A549 treated with GW870086 at 1 μM for 4 hours (cell line): ENCODE measurements around the gene UBA7. TPM values are rescaled to one million over a fixed set of nuclear protein-coding genes. Genes with fewer than 3 reads are reported as not detected.

Source experiments
- total RNA-seq: library from RNA; stranded (reverse); fragments of 200-300 nt; extraction: Qiagen RNA extraction; gene quantifications from 5 replicates; pipeline ENCODE4 v1.2.3, GENCODE V29; 2022; ENCODE audit warnings: low read depth

UBA7 gene, protein sequence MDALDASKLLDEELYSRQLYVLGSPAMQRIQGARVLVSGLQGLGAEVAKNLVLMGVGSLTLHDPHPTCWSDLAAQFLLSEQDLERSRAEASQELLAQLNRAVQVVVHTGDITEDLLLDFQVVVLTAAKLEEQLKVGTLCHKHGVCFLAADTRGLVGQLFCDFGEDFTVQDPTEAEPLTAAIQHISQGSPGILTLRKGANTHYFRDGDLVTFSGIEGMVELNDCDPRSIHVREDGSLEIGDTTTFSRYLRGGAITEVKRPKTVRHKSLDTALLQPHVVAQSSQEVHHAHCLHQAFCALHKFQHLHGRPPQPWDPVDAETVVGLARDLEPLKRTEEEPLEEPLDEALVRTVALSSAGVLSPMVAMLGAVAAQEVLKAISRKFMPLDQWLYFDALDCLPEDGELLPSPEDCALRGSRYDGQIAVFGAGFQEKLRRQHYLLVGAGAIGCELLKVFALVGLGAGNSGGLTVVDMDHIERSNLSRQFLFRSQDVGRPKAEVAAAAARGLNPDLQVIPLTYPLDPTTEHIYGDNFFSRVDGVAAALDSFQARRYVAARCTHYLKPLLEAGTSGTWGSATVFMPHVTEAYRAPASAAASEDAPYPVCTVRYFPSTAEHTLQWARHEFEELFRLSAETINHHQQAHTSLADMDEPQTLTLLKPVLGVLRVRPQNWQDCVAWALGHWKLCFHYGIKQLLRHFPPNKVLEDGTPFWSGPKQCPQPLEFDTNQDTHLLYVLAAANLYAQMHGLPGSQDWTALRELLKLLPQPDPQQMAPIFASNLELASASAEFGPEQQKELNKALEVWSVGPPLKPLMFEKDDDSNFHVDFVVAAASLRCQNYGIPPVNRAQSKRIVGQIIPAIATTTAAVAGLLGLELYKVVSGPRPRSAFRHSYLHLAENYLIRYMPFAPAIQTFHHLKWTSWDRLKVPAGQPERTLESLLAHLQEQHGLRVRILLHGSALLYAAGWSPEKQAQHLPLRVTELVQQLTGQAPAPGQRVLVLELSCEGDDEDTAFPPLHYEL
- total RNA-seq, result 0.32 to 1.0 TPM (median 0.60 TPM) in 5 replicates

DNA sequence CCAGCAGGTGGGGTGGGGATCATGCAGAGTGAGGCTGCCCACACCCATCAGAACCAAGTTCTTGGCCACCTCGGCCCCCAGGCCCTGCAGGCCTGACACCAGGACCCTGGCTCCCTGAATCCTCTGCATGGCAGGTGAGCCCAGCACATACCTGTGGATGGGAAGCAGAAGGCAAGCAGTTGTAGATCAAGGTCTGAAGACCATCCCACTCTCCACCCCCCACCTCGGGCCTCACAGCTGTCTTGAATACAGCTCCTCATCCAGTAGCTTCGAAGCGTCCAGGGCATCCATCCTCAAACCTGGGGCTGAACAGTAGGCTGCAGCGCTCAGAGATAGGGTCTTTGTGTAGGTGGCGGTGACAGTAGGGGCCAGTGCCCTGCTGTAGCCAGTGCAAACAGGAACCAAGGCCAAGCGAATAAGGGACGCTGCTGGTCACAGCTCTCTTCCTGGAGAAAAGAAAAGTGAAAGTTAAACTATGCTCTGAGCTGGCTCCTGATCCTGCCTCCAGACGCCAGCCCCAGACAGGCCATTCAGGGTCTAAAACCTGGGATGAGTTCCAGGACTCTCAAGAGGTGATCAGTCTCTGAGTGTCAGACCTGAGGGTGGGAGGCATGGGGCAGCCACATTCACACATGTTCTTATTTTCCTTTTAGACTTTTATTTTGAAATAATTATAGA lies at the start of gene UBA7:
UBA7 (minus strand) TSS at position 457 of the 678 bp plus-strand sequence; CDS start at position 291, 166 bp downstream.

DNA sequence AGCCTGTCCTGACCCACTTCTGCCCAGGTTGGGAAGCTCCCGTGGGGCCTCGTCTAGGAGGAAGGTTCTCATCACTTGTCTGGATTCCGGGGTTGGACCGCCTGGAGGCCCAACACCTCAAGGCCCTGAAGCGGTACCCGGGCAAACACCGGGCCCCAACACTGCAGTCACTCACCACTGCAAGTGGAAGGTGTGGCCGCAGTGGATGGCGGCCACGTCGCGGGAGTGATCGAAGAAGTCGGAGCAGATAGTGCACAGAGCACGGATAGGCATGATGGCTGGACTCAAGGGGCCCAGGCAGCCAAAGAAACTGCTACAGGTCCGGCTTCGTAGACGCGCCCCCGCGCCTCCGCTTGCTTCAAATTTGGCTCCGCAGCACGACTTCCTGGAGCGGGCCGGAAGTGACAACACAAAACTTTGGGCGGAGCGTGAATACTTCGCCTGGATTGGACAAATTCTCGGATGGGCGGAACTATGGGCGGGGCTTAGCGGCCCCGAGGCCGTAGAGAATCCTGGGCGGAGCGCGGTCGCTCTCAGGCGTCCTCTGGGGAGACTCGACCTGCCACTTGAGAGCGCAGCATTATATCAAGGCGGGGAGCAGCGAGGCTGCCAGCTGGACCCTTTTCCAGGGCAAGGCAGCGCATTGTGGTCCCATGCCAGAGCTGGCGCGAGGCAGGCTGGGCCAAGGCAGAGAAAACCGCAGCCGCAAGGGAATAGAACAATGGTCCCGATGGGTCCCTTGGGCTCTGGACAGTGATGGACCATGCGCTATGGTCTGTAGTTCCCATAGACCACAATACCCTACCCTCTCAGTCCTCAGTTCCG lies 42.6 kb upstream of the UBA7 start, which contains the start of gene TRAIP:
TRAIP (minus strand) TSS at position 384 of the 825 bp plus-strand sequence; CDS start at position 273, 111 bp downstream.

DNA sequence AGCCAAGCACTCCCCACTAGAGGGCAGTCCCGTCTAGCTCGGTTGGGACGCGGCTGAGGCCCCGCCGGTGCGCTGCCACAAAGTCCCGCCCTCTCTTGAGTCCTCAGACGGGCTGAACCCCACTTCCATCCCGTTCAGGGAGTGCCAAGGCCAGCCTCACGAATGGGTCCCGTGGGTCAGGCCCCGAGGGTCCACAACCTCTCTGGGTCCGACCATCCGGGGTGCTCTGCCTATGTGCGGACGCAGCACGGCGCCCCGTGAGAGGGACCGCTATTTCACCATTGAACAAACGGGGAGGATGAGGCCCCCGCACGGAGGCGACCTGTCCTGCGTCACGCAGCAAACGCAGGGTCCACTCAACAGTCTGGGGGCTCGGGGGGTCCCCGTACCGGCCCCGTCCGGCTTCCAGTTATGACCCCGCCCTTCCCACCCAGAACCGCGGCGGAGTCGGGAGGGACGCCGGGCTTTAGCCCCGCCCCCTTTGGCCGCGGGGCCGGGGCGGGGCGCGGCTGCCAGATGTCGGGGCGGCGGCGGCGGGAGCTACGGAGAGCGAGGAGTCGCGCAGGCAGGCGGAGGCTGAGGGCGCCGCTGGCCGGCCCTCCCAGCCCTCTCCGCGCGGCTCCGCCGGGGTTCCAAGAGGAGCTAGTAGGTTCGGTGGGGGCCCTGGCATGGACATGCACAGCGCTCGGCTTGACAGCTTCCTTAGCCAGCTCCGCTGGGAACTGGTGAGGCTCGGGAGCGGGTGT lies 10.9 kb downstream of the UBA7 start, which contains the start of gene INKA1:
INKA1 (plus strand) TSS at position 543 of the 746 bp plus-strand sequence; CDS start at position 675, 132 bp downstream.

DNA sequence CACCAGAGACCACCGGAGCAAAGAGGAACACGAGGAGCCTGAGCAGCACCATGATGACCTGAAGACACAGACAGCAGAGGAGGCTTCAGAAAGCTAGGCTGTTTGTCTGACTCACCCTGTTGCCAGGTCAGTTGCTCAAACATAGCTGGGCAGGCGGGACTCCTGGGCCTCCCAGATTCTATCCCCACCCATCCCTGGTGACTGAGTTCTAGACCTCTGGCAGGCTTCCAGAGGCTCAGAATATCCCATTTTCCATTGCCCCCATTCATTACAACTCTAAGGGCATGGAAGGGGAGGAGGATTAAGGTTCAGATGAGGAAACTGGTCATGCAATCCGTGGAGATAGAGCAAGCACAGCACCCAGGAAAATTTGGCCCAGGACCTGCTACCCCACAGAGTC lies 14.0 kb downstream of the UBA7 start, which contains the start of gene CDHR4:
CDHR4 (minus strand) TSS at position 113 of the 400 bp plus-strand sequence; CDS start at position 52, 61 bp downstream.

DNA sequence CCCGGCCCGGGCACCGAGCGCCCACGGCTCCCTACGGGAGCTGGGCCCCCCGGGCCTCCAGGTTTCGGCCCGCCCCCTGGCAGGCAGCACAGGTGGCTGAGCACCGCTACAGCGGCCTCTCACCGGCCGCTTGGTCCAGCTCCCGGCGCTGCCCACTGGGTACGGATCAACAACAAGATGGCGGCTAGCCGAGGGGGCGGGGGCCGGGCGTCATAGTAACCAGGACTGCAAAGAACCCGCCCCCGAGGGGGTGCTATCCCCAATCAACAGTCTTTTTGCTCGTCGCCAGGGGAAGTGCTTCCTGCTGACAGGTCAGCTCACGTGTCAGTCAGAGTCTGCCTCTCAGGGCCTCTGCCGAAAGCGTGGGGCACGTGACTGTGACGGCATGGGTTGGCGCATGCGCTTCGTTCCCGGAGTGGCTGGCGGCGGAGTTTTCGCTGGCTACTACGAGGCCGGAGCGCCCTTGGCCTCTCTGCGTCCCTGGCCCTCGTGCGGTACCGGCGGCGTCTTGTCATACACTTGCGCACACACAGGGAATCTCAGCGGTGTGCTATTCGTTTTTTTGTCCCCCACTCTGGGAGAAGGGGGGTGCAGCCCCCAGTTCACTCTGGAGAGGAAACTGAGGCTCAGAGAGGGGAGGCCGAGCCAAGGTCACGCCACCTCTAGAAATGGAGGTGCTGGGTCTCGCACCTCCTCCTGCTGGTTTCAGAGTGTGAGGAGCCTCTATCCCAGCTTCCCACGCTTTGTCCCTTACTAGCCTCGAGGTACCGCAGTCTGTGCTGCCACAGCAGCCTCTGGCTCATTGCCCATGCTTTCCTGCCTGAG lies 27.2 kb downstream of the UBA7 start, which contains the start of gene IP6K1:
IP6K1 (minus strand) TSS at position 186 of the 825 bp plus-strand sequence. CDS start 38,502 bp downstream, outside the sequence.

Other genes with a start within 250 kb of the UBA7 start
- gene APEH, start 139.6 kb downstream of the UBA7 start, total RNA-seq, result 57.3 to 70.8 TPM (median 63.6 TPM) in 5 replicates
- gene MST1, start 124.5 kb downstream of the UBA7 start, total RNA-seq, result 1.2 to 2.2 TPM (median 1.7 TPM) in 5 replicates
- 10.2 to 15.0 TPM (median 13.6 TPM) in 5 replicates for gene RNF123, start 124.4 kb downstream of the UBA7 start, total RNA-seq
- gene AMIGO3, start 94.3 kb downstream of the UBA7 start, total RNA-seq, result 0.52 to 1.8 TPM (median 0.64 TPM) in 5 replicates
- gene GMPPB, start 90.0 kb downstream of the UBA7 start, total RNA-seq, result 14.9 to 18.9 TPM (median 18.2 TPM) in 5 replicates
- 19.7 to 24.1 TPM (median 21.3 TPM) in 5 replicates for gene IP6K1, start 27.4 kb downstream of the UBA7 start, total RNA-seq
- 0.21 to 0.52 TPM (median 0.32 TPM) in 4 of 5 replicates, not detected in the other for gene CDHR4, start 14.1 kb downstream of the UBA7 start, total RNA-seq
- 1.1 to 2.3 TPM (median 1.9 TPM) in 5 replicates for gene INKA1, start 10.7 kb downstream of the UBA7 start, total RNA-seq
- gene TRAIP, start 42.6 kb upstream of the UBA7 start, total RNA-seq, result 9.2 to 14.6 TPM (median 12.7 TPM) in 5 replicates
- gene CAMKV, start 56.0 kb upstream of the UBA7 start, total RNA-seq, result 0.30 to 0.63 TPM (median 0.45 TPM) in 5 replicates
- 5.4 to 8.4 TPM (median 7.7 TPM) in 5 replicates for gene MST1R, start 89.9 kb upstream of the UBA7 start, total RNA-seq
- 5.6 to 9.7 TPM (median 7.5 TPM) in 5 replicates for gene MON1A, start 115.9 kb upstream of the UBA7 start, total RNA-seq
- 23.3 to 27.5 TPM (median 26.0 TPM) in 5 replicates for gene RBM6, start 126.2 kb upstream of the UBA7 start, total RNA-seq